ENCODE data around the gene CPSF3. TPM values are rescaled to one million over a fixed set of nuclear protein-coding genes. Genes with fewer than 3 reads are reported as not detected.

Gene CPSF3
- total and polyA plus RNA-seq, 2 of the 8 experiments (the other 6 are each of a cell fraction or from before 2014, with no cell fraction given) = 44.5 to 93.3 TPM

DNA sequence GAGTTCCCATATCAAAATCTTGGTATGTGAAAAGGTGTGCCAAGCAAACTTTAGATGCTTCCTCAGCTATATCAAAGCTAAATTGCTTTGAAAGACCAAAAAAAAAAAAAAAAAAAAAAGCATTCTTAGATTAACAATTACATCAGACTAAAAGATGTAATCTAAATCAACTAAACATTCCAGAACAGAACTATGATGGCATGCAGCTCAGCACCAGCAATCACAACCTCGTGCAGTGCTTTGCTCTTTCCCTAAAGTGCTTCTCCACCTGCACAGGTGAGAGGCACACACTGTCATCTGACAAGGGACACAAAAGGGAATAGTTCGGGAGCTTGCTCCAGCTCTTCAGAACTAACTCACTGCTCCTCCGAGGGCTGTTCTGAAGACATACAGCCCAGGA, 94.7 kb downstream of the CPSF3 start:
- Histone ChIP-seq H2AFZ (ENCODE audit: low read length) (no peak overlapping the region), H3K27me3 (replicated peaks in 1 of 4; ENCODE audit: control insufficient read depth in 3 of 4, extremely low read depth in 1 of 4, insufficient read depth in 3 of 4, low read length in 3 of 4) (no peaks in the 10 kb centered on the region), H3K4me1 (replicated peaks in 1 of 4; ENCODE audit: control insufficient read depth in 3 of 4, insufficient read depth in 4 of 4, low read length in 3 of 4) (no peaks in the 10 kb centered on the region), H2BK15ac (ENCODE audit: low read length) (no peak overlapping the region), H3K9me3 (ENCODE audit: insufficient read depth in 2 of 2, low read depth in 1 of 2, low read length in 1 of 2) (no peaks in the 10 kb centered on the region), H3K27ac (ENCODE audit: low read depth, low read length) (no peak overlapping the region), H3K9ac (replicated peaks in 1 of 4; ENCODE audit: extremely low read depth in 1 of 4, low read depth in 3 of 4, low read length in 3 of 4) (no peak overlapping the region), H3K4me2 (ENCODE audit: insufficient read depth in 1 of 2, low read depth in 2 of 2, low read length in 2 of 2) (no peak overlapping the region), H3K79me2 (ENCODE audit: control insufficient read depth in 1 of 2, insufficient read depth in 2 of 2, low read length in 2 of 2) (no peaks in the 10 kb centered on the region), H2BK12ac (ENCODE audit: low read depth, low read length) (no peak overlapping the region), H2BK20ac (ENCODE audit: low read length) (no peak overlapping the region), H3K56ac (replicated peaks; ENCODE audit: insufficient read length, low read depth, low read length) (no peak overlapping the region), H4K8ac (ENCODE audit: extremely low read depth, insufficient read depth, low read length) (no peak overlapping the region), H3K23me2 (ENCODE audit: low read depth, low read length) (no peaks in the 10 kb centered on the region), H4K20me1 (replicated peaks in 1 of 2; ENCODE audit: control insufficient read depth in 1 of 2, insufficient read depth in 2 of 2, low read length in 2 of 2) (peaks cover 0 to 2% of the 10 kb centered on the region in 2 experiments), H3K14ac (ENCODE audit: insufficient read length) (no peak overlapping the region), H4K91ac (replicated peaks; ENCODE audit: insufficient read length, low read length) (no peak overlapping the region), H2AK5ac (ENCODE audit: low read depth, low read length) (no peak overlapping the region), H2BK5ac (ENCODE audit: low read depth, low read length) (no peak overlapping the region), H2BK120ac (replicated peaks; ENCODE audit: low read depth, low read length) (no peak overlapping the region), H3K36me3 (ENCODE audit: control insufficient read depth in 2 of 4, insufficient read depth in 4 of 4, low read length in 3 of 4) (peaks cover 2 to 18% (median 10%) of the 10 kb centered on the region in 4 experiments; a peak in 5 of 8 replicates), H3K79me1 (ENCODE audit: low read depth, low read length) (no peaks in the 10 kb centered on the region), H4K5ac (ENCODE audit: insufficient read length, low read depth, low read length) (no peak overlapping the region), H3K23ac (ENCODE audit: insufficient read length) (no peak overlapping the region), H3K18ac (ENCODE audit: extremely low read depth, low read length) (no peak overlapping the region; the same call in 1 of the 2 replicates), H3K4ac (replicated peaks; ENCODE audit: insufficient read length, low read depth, low read length) (no peak overlapping the region), H3K4me3 (ENCODE audit: extremely low read depth in 1 of 4, insufficient read depth in 2 of 4, low read depth in 3 of 4, low read length in 4 of 4) (no peak overlapping the region)
- CTCF ChIA-PET (ENCODE audit: partially characterized antibody) = interaction anchor here (0.6 to 1.3 kb wide), 4 partner anchors 17 to 376 kb away, joined by 3 to 7 read pairs (median 3); no protein-coding TSS in a partner anchor
- WGBS, 2 experiments (ENCODE audit: extremely low coverage in 1 of 2, insufficient coverage in 1 of 2, insufficient read length in 1 of 2, insufficient replicate concordance in 2 of 2, low coverage in 1 of 2, low lambda C conversion rate in 2 of 2, missing lambda C conversion rate in 1 of 2) = 76% methylated on average over 3 of the region's 3 CpGs; no CpG with 5 or more reads in 1 of the 2 experiments
- POLR2A ChIA-PET (ENCODE audit: partially characterized antibody) = interaction anchor here (0.7 to 1.2 kb wide), 3 partner anchors 37 to 251 kb away, joined by 3 read pairs; partner anchors contain the start of gene ADAM17
- DNase-seq (ENCODE audit: low read depth in 1 of 2, low spot score in 2 of 2) (no peak), FAIRE-seq (no peak)
- TF ChIP-seq, protein P1, sequence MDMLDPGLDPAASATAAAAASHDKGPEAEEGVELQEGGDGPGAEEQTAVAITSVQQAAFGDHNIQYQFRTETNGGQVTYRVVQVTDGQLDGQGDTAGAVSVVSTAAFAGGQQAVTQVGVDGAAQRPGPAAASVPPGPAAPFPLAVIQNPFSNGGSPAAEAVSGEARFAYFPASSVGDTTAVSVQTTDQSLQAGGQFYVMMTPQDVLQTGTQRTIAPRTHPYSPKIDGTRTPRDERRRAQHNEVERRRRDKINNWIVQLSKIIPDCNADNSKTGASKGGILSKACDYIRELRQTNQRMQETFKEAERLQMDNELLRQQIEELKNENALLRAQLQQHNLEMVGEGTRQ (IDR thresholded peaks at IDR 0.05; ENCODE audit: low read length) = no peak
- TF ChIP-seq CHD2 (IDR thresholded peaks at IDR 0.05; ENCODE audit: low read length) (no peak), JUND (IDR thresholded peaks at IDR 0.05; ENCODE audit: low read length) (no peak), SIN3A (conservative IDR thresholded peaks at IDR 0.05 in 1 of 2, IDR thresholded peaks at IDR 0.05 in 1 of 2; ENCODE audit: low read depth in 1 of 2, low read length in 2 of 2) (no peak), SP1 (IDR thresholded peaks at IDR 0.05; ENCODE audit: low read depth, low read length) (no peak), RNF2 (IDR thresholded peaks at IDR 0.05; ENCODE audit: borderline replicate concordance, low read depth, low read length, missing control alignments, poor library complexity, severe bottlenecking) (no peak), ASH2L (IDR thresholded peaks at IDR 0.05; ENCODE audit: low read length) (no peak), POU5F1 (IDR thresholded peaks at IDR 0.05; ENCODE audit: low read depth, low read length) (no peak), MAFK (IDR thresholded peaks at IDR 0.05; ENCODE audit: low read depth, low read length) (no peak), SIRT6 (IDR thresholded peaks at IDR 0.05; ENCODE audit: low read length) (no peak), SP4 (IDR thresholded peaks at IDR 0.05; ENCODE audit: low read length) (no peak), CBX8 (IDR thresholded peaks at IDR 0.05; ENCODE audit: borderline replicate concordance, low read depth, low read length) (no peak), KDM1A (IDR thresholded peaks at IDR 0.05; ENCODE audit: borderline replicate concordance, low read length) (no peak)
